WTC11 (cell line): Measurements from ENCODE around the gene PAFAH2. TPM values are rescaled to one million over a fixed set of nuclear protein-coding genes. Genes with fewer than 3 reads are reported as not detected.

Experiments used
- ATAC-seq: fragments of 200-7000 bp; cut with Tn5 transposase; 2 replicates; pipeline ENCODE4 v1.10.0; 2021; ENCODE audit warnings: mild to moderate bottlenecking, moderate library complexity
- CTCF ChIA-PET: fragments of 300-600 bp; sonication (Branson Sonifier 250); formaldehyde crosslinking; loops from one replicate; lab custom pipeline; 2021; ENCODE audit warnings: antibody characterized with exemption; lab: Charles Lee
- POLR2A ChIA-PET: fragments of 350-600 bp; sonication (Branson Sonifier 250); formaldehyde crosslinking; loops from one replicate; lab custom pipeline; 2021; ENCODE audit warnings: antibody characterized with exemption; lab: Charles Lee
- DNase-seq: peaks from one replicate; pipeline ENCODE4 v3.0.0; 2021; ENCODE audit warnings: low spot score
- H3K27ac Mint-ChIP-seq: 2 replicates; pipeline ENCODE4 v1.8.0; 2021; ENCODE audit warnings: mixed read lengths
- H3K27me3 Mint-ChIP-seq: 2 replicates; pipeline ENCODE4 v1.8.0; 2021; ENCODE audit warnings: low read depth, mild to moderate bottlenecking, moderate library complexity, mixed read lengths
- H3K36me3 Mint-ChIP-seq: 2 replicates; pipeline ENCODE4 v1.8.0; 2021; ENCODE audit warnings: mixed read lengths
- H3K4me1 Mint-ChIP-seq: 2 replicates; pipeline ENCODE4 v1.8.0; 2022; ENCODE audit warnings: mixed read lengths
- H3K4me3 Mint-ChIP-seq: 2 replicates; pipeline ENCODE4 v1.8.0; 2021; ENCODE audit warnings: mild to moderate bottlenecking, moderate library complexity, mixed read lengths
- H3K9me3 Mint-ChIP-seq: 2 replicates; pipeline ENCODE4 v1.8.0; 2021; ENCODE audit warnings: mixed read lengths
- CREM ChIP-seq: sonication (generic); formaldehyde crosslinking; IDR thresholded peaks from 2 replicates; pipeline ENCODE4 v1.8.1; 2022; ENCODE audit warnings: mild to moderate bottlenecking, missing genetic modification reagents, moderate library complexity
- ETV6 ChIP-seq: sonication (generic); formaldehyde crosslinking; IDR thresholded peaks from 2 replicates; pipeline ENCODE4 v1.8.1; 2022; ENCODE audit warnings: mild to moderate bottlenecking, missing genetic modification reagents
- FOXK1 ChIP-seq: sonication (generic); formaldehyde crosslinking; IDR thresholded peaks from 2 replicates; pipeline ENCODE4 v1.8.0; 2022; ENCODE audit warnings: mild to moderate bottlenecking, moderate library complexity, missing genetic modification reagents
- GTF2I ChIP-seq: fragments of 250-450 bp; sonication (Bioruptor Pico); conservative IDR thresholded peaks from 2 replicates; pipeline ENCODE4 v1.4.0; 2021; ENCODE audit warnings: mild to moderate bottlenecking
- NFYB ChIP-seq: sonication (generic); formaldehyde crosslinking; conservative IDR thresholded peaks from 2 replicates; pipeline ENCODE4 v1.8.0; 2022; ENCODE audit warnings: low read depth, missing genetic modification reagents
- NR1H2 ChIP-seq: sonication (generic); formaldehyde crosslinking; IDR thresholded peaks from 2 replicates; pipeline ENCODE4 v1.9.0; 2021; ENCODE audit warnings: mild to moderate bottlenecking, moderate library complexity, missing genetic modification reagents
- NR2C2 ChIP-seq: sonication (generic); formaldehyde crosslinking; IDR thresholded peaks from 2 replicates; pipeline ENCODE4 v1.8.0; 2022; ENCODE audit warnings: mild to moderate bottlenecking, missing genetic modification reagents
- NR3C1 ChIP-seq: sonication (generic); formaldehyde crosslinking; conservative IDR thresholded peaks from 2 replicates; pipeline ENCODE4 v1.8.1; 2023; ENCODE audit warnings: low read depth, mild to moderate bottlenecking, missing genetic modification reagents
- SMAD3 ChIP-seq: sonication (generic); formaldehyde crosslinking; IDR thresholded peaks from 2 replicates; pipeline ENCODE4 v1.8.0; 2022; ENCODE audit warnings: missing genetic modification reagents, mild to moderate bottlenecking, borderline replicate concordance
- SP1 ChIP-seq: sonication (generic); formaldehyde crosslinking; conservative IDR thresholded peaks from 2 replicates; pipeline ENCODE4 v1.8.1; 2022; ENCODE audit warnings: missing genetic modification reagents
- TEAD4 ChIP-seq: sonication (generic); formaldehyde crosslinking; IDR thresholded peaks from 2 replicates; pipeline ENCODE4 v1.8.0; 2022; ENCODE audit warnings: mild to moderate bottlenecking, missing genetic modification reagents
- ZNF416 ChIP-seq: fragments of 250-450 bp; sonication (Bioruptor Pico); IDR thresholded peaks from 2 replicates; pipeline ENCODE4 v1.9.0; 2021; ENCODE audit warnings: mild to moderate bottlenecking, inconsistent platforms
- total RNA-seq: library from RNA; stranded (reverse); gene quantifications from 3 replicates; pipeline ENCODE4 v1.2.3, GENCODE V29; 2021
- TF ChIP-seq, protein P1 (sequence below): sonication (generic); formaldehyde crosslinking; IDR thresholded peaks from 2 replicates; pipeline ENCODE4 v1.8.0; 2022; ENCODE audit warnings: missing genetic modification reagents
- TF ChIP-seq, protein P2 (sequence below): fragments of 250-450 bp; sonication (Bioruptor Pico); IDR thresholded peaks from 2 replicates; pipeline ENCODE4 v1.9.0; 2021; ENCODE audit warnings: moderate library complexity, mild to moderate bottlenecking, inconsistent platforms, borderline replicate concordance
- TF ChIP-seq, protein P3 (sequence below): fragments of 250-450 bp; sonication (Bioruptor Pico); IDR thresholded peaks from 2 replicates; pipeline ENCODE4 v1.8.0; 2021; ENCODE audit warnings: mild to moderate bottlenecking
- TF ChIP-seq, protein P4 (sequence below): fragments of 250-450 bp; sonication (Bioruptor Pico); IDR thresholded peaks from 2 replicates; pipeline ENCODE4 v1.9.0; 2021; ENCODE audit warnings: mild to moderate bottlenecking

The PAFAH2 gene
- total RNA-seq, 1 experiment from 2014 or later = 11.5 TPM

DNA sequence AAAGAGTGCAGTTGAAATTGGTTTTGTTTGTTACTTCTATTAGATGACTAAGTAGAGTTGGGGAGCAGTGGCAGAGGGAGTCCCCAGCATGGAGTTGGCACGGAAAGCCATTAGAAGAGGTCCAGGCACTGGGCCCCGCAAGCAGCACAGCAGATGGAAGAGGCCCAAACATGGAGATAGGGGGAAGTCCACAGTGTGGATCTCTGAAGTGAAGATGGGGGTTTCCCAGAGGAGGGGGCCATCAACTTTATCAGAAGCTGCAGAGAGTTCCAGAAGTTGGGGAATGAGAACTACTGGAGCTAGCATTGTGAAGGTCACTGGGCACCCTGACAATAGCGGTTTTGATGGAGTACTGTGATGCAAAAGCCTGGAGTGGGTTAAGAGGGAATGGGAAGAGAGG is 30.6 kb downstream of the PAFAH2 start:
- POLR2A ChIA-PET = no interaction called here
- ATAC-seq (no peak), DNase-seq (no peak)
- TF ChIP-seq, protein P1, sequence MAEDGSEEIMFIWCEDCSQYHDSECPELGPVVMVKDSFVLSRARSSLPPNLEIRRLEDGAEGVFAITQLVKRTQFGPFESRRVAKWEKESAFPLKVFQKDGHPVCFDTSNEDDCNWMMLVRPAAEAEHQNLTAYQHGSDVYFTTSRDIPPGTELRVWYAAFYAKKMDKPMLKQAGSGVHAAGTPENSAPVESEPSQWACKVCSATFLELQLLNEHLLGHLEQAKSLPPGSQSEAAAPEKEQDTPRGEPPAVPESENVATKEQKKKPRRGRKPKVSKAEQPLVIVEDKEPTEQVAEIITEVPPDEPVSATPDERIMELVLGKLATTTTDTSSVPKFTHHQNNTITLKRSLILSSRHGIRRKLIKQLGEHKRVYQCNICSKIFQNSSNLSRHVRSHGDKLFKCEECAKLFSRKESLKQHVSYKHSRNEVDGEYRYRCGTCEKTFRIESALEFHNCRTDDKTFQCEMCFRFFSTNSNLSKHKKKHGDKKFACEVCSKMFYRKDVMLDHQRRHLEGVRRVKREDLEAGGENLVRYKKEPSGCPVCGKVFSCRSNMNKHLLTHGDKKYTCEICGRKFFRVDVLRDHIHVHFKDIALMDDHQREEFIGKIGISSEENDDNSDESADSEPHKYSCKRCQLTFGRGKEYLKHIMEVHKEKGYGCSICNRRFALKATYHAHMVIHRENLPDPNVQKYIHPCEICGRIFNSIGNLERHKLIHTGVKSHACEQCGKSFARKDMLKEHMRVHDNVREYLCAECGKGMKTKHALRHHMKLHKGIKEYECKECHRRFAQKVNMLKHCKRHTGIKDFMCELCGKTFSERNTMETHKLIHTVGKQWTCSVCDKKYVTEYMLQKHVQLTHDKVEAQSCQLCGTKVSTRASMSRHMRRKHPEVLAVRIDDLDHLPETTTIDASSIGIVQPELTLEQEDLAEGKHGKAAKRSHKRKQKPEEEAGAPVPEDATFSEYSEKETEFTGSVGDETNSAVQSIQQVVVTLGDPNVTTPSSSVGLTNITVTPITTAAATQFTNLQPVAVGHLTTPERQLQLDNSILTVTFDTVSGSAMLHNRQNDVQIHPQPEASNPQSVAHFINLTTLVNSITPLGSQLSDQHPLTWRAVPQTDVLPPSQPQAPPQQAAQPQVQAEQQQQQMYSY = no peak
- no peak for TF ChIP-seq NR2C2 (CRISPR knock-in tag)
- TF ChIP-seq CREM (CRISPR knock-in tag) = no peak
- TF ChIP-seq, protein P2, sequence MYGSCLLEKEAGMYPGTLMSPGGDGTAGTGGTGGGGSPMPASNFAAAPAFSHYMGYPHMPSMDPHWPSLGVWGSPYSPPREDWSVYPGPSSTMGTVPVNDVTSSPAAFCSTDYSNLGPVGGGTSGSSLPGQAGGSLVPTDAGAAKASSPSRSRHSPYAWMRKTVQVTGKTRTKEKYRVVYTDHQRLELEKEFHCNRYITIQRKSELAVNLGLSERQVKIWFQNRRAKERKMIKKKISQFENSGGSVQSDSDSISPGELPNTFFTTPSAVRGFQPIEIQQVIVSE (CRISPR knock-in tag) = no peak
- TF ChIP-seq GTF2I = no peak
- no peak for TF ChIP-seq SMAD3 (CRISPR knock-in tag)
- no peak for TF ChIP-seq NR1H2
- TF ChIP-seq FOXK1 (CRISPR knock-in tag) = no peak
- TF ChIP-seq TEAD4 = no peak
- Mint-ChIP-seq H3K4me1 (peaks cover 8% of the 10 kb centered on the region), H3K27ac (no peak overlapping the region), H3K36me3 (peaks cover 24% of the 10 kb centered on the region), H3K9me3 (no peaks in the 10 kb centered on the region), H3K4me3 (no peak overlapping the region), H3K27me3 (no peaks in the 10 kb centered on the region)
- CTCF ChIA-PET = interaction anchor here (0.7 to 2.6 kb wide), 2 partner anchors 72 to 149 kb away, joined by 3 to 17 read pairs; no protein-coding TSS in a partner anchor

DNA sequence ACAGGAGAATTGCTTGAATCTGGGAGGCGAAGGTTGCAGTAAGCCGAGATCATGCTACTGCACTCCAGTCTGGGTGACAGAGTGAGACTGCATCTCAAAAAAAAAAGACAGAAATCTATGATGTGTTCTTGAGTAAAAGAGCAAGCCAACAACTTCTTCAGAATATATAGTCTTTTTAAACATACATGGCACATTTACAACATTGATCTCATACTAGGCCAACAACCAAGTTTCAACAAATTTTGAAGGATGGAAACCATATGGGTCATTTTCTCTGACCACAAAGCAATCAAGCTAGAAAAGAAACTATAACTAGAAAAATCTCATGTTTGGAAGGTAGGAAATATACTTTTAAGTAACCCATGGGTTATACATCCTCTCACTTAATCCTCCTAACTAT is 38.3 kb downstream of the PAFAH2 start:
- ChIA-PET POLR2A (interaction anchor here (0.5 kb wide), 2 partner anchors 9 to 133 kb away, joined by 3 to 4 read pairs; no protein-coding TSS in a partner anchor), CTCF (no interaction called here)
- peaks cover 7% of the 10 kb centered on the region for H3K9me3 Mint-ChIP-seq
- no peak overlapping the region for H3K4me3 Mint-ChIP-seq
- peaks cover 4% of the 10 kb centered on the region for H3K27me3 Mint-ChIP-seq
- no peak for TF ChIP-seq NFYB (CRISPR knock-in tag)
- TF ChIP-seq, protein P3, sequence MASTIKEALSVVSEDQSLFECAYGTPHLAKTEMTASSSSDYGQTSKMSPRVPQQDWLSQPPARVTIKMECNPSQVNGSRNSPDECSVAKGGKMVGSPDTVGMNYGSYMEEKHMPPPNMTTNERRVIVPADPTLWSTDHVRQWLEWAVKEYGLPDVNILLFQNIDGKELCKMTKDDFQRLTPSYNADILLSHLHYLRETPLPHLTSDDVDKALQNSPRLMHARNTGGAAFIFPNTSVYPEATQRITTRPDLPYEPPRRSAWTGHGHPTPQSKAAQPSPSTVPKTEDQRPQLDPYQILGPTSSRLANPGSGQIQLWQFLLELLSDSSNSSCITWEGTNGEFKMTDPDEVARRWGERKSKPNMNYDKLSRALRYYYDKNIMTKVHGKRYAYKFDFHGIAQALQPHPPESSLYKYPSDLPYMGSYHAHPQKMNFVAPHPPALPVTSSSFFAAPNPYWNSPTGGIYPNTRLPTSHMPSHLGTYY (CRISPR knock-in tag) = no peak
- ATAC-seq (no peak), DNase-seq (no peak)
- H3K4me1 Mint-ChIP-seq = peaks cover 5% of the 10 kb centered on the region
- no peak overlapping the region for H3K27ac Mint-ChIP-seq
- H3K36me3 Mint-ChIP-seq = peaks cover 46% of the 10 kb centered on the region

DNA sequence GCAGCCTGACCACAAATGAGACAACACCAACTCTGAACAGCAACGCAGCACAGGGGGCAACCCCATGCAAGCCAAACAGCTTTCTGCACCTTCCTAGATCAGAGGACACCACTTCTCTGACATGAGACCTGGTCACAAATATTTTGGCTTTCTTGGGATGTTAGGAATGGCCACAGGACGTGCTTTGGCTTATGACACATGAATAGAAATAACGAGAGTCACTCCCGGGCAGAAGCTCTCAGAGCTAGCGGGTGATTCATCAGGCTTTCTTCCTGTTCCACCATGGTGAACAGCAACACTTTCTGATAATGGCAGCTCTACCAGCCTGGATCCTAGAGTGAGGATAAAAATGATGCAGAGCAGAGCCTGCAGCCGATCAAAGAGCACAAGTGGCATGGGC is 39.4 kb downstream of the PAFAH2 start:
- Mint-ChIP-seq H3K27me3 (peaks cover 4% of the 10 kb centered on the region), H3K4me1 (peaks cover 10% of the 10 kb centered on the region), H3K36me3 (peaks cover 42% of the 10 kb centered on the region), H3K27ac (no peak overlapping the region), H3K4me3 (no peak overlapping the region), H3K9me3 (peaks cover 7% of the 10 kb centered on the region)
- POLR2A ChIA-PET = no interaction called here
- DNase-seq = no peak
- ATAC-seq = no peak
- TF ChIP-seq ZNF416 (CRISPR knock-in tag) (no peak), ETV6 (CRISPR knock-in tag) (no peak), SP1 (CRISPR knock-in tag) (no peak), NR3C1 (no peak)
- TF ChIP-seq, protein P4, sequence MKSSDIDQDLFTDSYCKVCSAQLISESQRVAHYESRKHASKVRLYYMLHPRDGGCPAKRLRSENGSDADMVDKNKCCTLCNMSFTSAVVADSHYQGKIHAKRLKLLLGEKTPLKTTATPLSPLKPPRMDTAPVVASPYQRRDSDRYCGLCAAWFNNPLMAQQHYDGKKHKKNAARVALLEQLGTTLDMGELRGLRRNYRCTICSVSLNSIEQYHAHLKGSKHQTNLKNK = no peak
- TF ChIP-seq, all 79 proteins: peak for 0
- CTCF ChIA-PET = interaction anchor here (0.6 kb wide), 1 partner anchor 550 kb away, joined by 6 read pairs; no protein-coding TSS in a partner anchor
